HUES64 (cell line): ENCODE results near the gene MYO1B.

Experiments used
- H3K27ac ChIP-seq: 2 replicates; pipeline ENCODE4 v1.7.0; 2013; ENCODE audit warnings: low read depth, low read length, inconsistent platforms
- H3K27me3 ChIP-seq: 2 replicates; pipeline ENCODE4 v1.6.1; 2013; ENCODE audit warnings: mild to moderate bottlenecking, low read length; ENCODE audit not compliant: insufficient read depth
- H3K36me3 ChIP-seq: 2 replicates; pipeline ENCODE4 v1.6.1; 2013; ENCODE audit warnings: mild to moderate bottlenecking, low read length; ENCODE audit not compliant: insufficient read depth
- H3K4me1 ChIP-seq: 2 replicates; pipeline ENCODE4 v1.6.1; 2013; ENCODE audit warnings: mild to moderate bottlenecking, low read length, moderate library complexity; ENCODE audit not compliant: insufficient read depth
- H3K4me3 ChIP-seq: 2 replicates; pipeline ENCODE4 v1.5.1; 2013; ENCODE audit warnings: mild to moderate bottlenecking, low read length, moderate library complexity
- H3K9ac ChIP-seq: 2 replicates; pipeline ENCODE4 v1.6.1; 2013; ENCODE audit warnings: mild to moderate bottlenecking, low read depth, low read length
- H3K9me3 ChIP-seq: 2 replicates; pipeline ENCODE4 v1.6.1; 2013; ENCODE audit warnings: low read depth, low read length; ENCODE audit not compliant: insufficient read depth
- WGBS: fragments of 150-250, 120-280 bp; methylation state at CpG from one replicate; pipeline ENCODE4 v1.1.7; 2013; ENCODE audit warnings: missing lambda C conversion rate; 5-methylcytosine and 5-hydroxymethylcytosine counted together

MYO1B gene

DNA sequence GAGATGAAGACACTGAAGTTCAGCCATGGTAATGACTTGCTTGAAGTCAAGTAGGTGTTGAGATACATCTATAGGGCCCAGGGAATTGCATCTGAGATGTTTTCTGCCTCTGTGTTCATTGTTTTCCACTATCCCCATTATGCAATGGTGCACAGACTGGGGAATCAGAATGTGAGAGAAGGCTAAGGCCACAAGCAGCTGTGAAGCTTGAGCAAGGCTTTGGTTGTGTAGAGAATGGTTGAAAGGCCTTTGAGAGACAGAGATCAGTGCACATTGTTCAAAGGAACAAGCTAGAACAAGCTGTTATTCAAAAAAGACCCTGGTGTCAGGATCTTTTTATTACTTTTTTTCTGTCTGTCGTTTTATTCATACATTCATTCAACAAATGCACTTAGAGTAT is 82.3 kb downstream of the MYO1B start:
- no peak overlapping the region for H3K4me3 ChIP-seq
- H3K9me3 ChIP-seq: peaks cover 9% of the 10 kb centered on the region
- peaks cover 23% of the 10 kb centered on the region for H3K36me3 ChIP-seq
- no peak overlapping the region for H3K27ac ChIP-seq
- no peak overlapping the region for H3K9ac ChIP-seq
- WGBS: 100% methylated on average over 1 of the region's 1 CpG
- H3K27me3 ChIP-seq: no peaks in the 10 kb centered on the region
- peaks cover 12% of the 10 kb centered on the region for H3K4me1 ChIP-seq

GRCh38 chr2:191328150-191328809 is 83.1 kb downstream of the MYO1B start:
- 91% methylated on average over 6 of the region's 6 CpGs for WGBS
- H3K4me3 ChIP-seq: no peak overlapping the region
- H3K9me3 ChIP-seq: peaks cover 9% of the 10 kb centered on the region
- no peak overlapping the region for H3K9ac ChIP-seq
- no peaks in the 10 kb centered on the region for H3K27me3 ChIP-seq
- no peak overlapping the region for H3K27ac ChIP-seq
- H3K36me3 ChIP-seq: peaks cover 26% of the 10 kb centered on the region
- peaks cover 4% of the 10 kb centered on the region; the same call in 1 of the 2 replicates for H3K4me1 ChIP-seq

DNA sequence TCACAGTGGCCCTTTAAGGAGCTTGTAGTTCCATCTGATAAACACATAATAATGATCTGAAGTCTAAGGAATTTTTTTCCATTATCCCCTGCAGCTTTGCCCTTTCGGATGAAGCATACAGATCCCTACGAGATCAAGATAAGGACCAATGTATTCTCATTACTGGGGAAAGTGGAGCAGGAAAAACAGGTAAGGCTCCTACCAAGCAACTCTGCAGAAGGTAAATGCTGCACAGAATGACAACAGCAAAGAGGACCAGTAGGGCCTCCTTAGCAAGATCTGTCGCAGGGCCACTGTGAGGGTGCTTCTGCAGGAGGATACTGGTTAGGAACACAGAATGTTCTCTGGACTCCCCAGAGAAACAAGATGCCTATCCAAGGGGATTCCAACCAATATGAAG is 84.6 kb downstream of the MYO1B start:
- peaks cover 27% of the 10 kb centered on the region for H3K36me3 ChIP-seq
- H3K9ac ChIP-seq: no peak overlapping the region
- H3K27ac ChIP-seq: no peak overlapping the region
- no peaks in the 10 kb centered on the region for H3K27me3 ChIP-seq
- no peaks in the 10 kb centered on the region for H3K9me3 ChIP-seq
- H3K4me3 ChIP-seq: no peak overlapping the region
- 92% methylated on average over 3 of the region's 3 CpGs for WGBS
- H3K4me1 ChIP-seq: no peaks in the 10 kb centered on the region; the same call in 1 of the 2 replicates

DNA sequence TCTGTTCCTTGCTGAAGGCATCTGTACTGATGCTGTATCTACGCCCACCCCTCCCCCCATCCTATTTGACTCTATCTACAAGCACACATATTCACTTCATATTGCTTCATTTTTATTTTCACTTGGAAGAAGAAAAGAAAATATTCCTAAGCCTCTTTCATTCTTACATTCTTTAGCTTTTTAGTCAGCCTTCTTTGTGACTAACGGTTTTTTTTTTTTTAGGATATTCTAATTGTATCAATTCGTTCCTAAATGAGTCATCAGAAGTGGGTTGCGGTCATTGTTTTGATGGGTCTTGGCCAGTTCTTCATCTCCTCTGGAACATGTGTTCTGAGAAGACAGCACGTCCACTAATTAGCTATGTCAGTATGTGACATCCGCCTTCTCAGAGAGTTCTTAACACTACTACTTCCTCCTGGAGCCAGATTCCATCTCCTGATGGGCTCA is 88.7 kb downstream of the MYO1B start:
- H3K27ac ChIP-seq: no peak overlapping the region
- H3K36me3 ChIP-seq: peaks cover 31% of the 10 kb centered on the region
- H3K9ac ChIP-seq: no peak overlapping the region
- H3K9me3 ChIP-seq: no peaks in the 10 kb centered on the region
- H3K4me1 ChIP-seq: peaks cover 4% of the 10 kb centered on the region; the same call in 1 of the 2 replicates
- H3K27me3 ChIP-seq: no peaks in the 10 kb centered on the region
- H3K4me3 ChIP-seq: no peak overlapping the region
- WGBS: 94% methylated on average over 6 of the region's 6 CpGs

GRCh38 chr2:191335875-191336464 is 90.8 kb downstream of the MYO1B start:
- Histone ChIP-seq H3K4me3 (no peak overlapping the region), H3K36me3 (peaks cover 16% of the 10 kb centered on the region), H3K27me3 (no peaks in the 10 kb centered on the region), H3K4me1 (peaks cover 4% of the 10 kb centered on the region; the same call in 1 of the 2 replicates), H3K9ac (no peak overlapping the region), H3K9me3 (no peaks in the 10 kb centered on the region), H3K27ac (no peak overlapping the region)
- WGBS: 95% methylated on average over 3 of the region's 3 CpGs

GRCh38 chr2:191341436-191341835 is 96.2 kb downstream of the MYO1B start:
- no peak overlapping the region for H3K27ac ChIP-seq
- no peak overlapping the region for H3K9ac ChIP-seq
- 97% methylated on average over 3 of the region's 3 CpGs for WGBS

DNA sequence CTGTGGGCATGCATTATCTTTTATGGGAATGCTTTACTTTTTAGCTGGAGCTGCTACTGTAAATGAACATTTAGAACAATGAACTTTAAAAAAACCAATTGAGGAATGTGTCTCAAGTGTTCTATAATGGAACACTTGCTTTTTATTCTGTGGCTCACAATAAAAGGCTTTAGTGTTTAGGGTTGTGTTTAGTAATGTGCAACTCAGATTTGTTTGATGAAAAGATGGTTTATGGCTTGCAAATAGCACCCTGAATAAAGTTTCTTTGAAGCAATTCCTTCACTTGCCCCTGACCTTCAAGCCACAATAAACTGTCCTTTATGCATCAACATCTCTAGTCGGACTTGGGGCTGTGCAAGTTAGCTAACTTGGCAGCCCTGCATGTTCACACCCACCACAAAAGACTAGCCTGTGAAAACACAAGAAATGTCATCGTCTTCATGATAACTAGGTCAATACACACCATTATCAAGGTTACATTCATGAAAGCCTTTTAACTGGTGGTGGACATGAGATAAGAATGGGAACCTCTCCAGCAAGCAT is 98.7 kb downstream of the MYO1B start:
- Histone ChIP-seq H3K4me1 (no peaks in the 10 kb centered on the region), H3K27ac (no peak overlapping the region), H3K36me3 (peaks cover 50% of the 10 kb centered on the region), H3K27me3 (no peaks in the 10 kb centered on the region), H3K9me3 (no peaks in the 10 kb centered on the region), H3K4me3 (no peak overlapping the region), H3K9ac (no peak overlapping the region)
- WGBS: 92% methylated on average over 2 of the region's 2 CpGs

More at GRCh38 chr2:191341436-191341835, 96.2 kb downstream of the MYO1B start:
- Histone ChIP-seq H3K4me1 (peaks cover 2% of the 10 kb centered on the region; the same call in 1 of the 2 replicates), H3K36me3 (peaks cover 30% of the 10 kb centered on the region), H3K27me3 (no peaks in the 10 kb centered on the region), H3K4me3 (no peak overlapping the region), H3K9me3 (no peaks in the 10 kb centered on the region)

GRCh38 chr2:191345788-191346187 is 100.6 kb downstream of the MYO1B start:
- Histone ChIP-seq H3K27me3 (no peaks in the 10 kb centered on the region), H3K4me1 (no peaks in the 10 kb centered on the region), H3K36me3 (peaks cover 57% of the 10 kb centered on the region), H3K9me3 (no peaks in the 10 kb centered on the region), H3K4me3 (no peak overlapping the region), H3K9ac (no peak overlapping the region), H3K27ac (no peak overlapping the region)

DNA sequence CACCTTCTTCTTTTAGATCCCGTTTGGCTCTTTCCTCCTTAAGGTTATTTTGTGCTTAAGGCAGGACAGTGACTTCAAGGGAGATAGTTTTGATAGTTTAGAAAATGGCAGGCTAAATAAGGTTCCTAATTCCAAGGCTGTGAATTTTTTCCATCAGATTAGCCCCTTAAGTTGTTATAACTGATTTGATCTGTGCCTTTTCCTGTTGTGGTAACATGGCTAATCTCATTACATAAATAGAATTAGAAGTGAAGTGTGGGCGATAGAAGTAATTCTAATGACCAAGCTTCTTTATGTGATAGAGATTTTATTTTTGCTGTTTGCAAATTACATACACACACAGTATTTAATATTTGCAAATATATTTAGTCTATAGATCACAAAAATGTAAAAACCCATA is 102.0 kb downstream of the MYO1B start:
- Histone ChIP-seq H3K27ac (no peak overlapping the region), H3K36me3 (peaks cover 53% of the 10 kb centered on the region)
- 89% methylated on average over 1 of the region's 2 CpGs for WGBS

GRCh38 chr2:191347881-191348280 is 102.7 kb downstream of the MYO1B start:
- H3K4me1 ChIP-seq: peaks cover 3% of the 10 kb centered on the region; the same call in 1 of the 2 replicates
- WGBS: 92% methylated on average over 4 of the region's 4 CpGs
- no peaks in the 10 kb centered on the region for H3K27me3 ChIP-seq
- H3K36me3 ChIP-seq: peaks cover 48% of the 10 kb centered on the region; the same call in 1 of the 2 replicates
- no peak overlapping the region for H3K27ac ChIP-seq
- no peaks in the 10 kb centered on the region for H3K9me3 ChIP-seq
- H3K9ac ChIP-seq: no peak overlapping the region
- H3K4me3 ChIP-seq: no peak overlapping the region

More for the DNA sequence above, 102.0 kb downstream of the MYO1B start:
- no peak overlapping the region for H3K4me3 ChIP-seq
- no peaks in the 10 kb centered on the region for H3K9me3 ChIP-seq
- H3K9ac ChIP-seq: no peak overlapping the region
- H3K4me1 ChIP-seq: no peaks in the 10 kb centered on the region
- no peaks in the 10 kb centered on the region for H3K27me3 ChIP-seq

- 100% methylated on average over 1 of the region's 2 CpGs for WGBS
- peaks cover 51% of the 10 kb centered on the region for H3K36me3 ChIP-seq
Measured at GRCh38 chr2:191349990-191350389, 104.8 kb downstream of the MYO1B start.

More at GRCh38 chr2:191349990-191350389, 104.8 kb downstream of the MYO1B start:
- no peak overlapping the region for H3K4me3 ChIP-seq
- no peaks in the 10 kb centered on the region for H3K27me3 ChIP-seq
- H3K4me1 ChIP-seq: peaks cover 3% of the 10 kb centered on the region; the same call in 1 of the 2 replicates
- H3K9me3 ChIP-seq: 0 out of 2 replicates have a peak, but pooled peaks cover 2% of the 10 kb centered on the region
- no peak overlapping the region for H3K9ac ChIP-seq
- no peak overlapping the region for H3K27ac ChIP-seq
